H7 (cell line): ENCODE data around the gene SMIM29. TPM values are rescaled to one million over a fixed set of nuclear protein-coding genes. Genes with fewer than 3 reads are reported as not detected.
A peak's percentile ranks its signal among the peaks of the same experiment; 100 is the strongest.

ENCODE experiments used
- DNase-seq: peaks from one replicate; pipeline ENCODE4 v3.0.0; 2012
- H3K27me3 ChIP-seq: 2 replicates; pipeline ENCODE4 v1.6.0; 2011; ENCODE audit warnings: mild to moderate bottlenecking, low read length; ENCODE audit not compliant: control insufficient read depth, insufficient read depth
- H3K36me3 ChIP-seq: replicated peaks from 2 replicates; pipeline ENCODE4 v1.5.1; 2011; ENCODE audit warnings: low read length; ENCODE audit not compliant: control insufficient read depth, insufficient read depth
- H3K4me3 ChIP-seq: 2 replicates; pipeline ENCODE4 v1.5.1; 2011; ENCODE audit warnings: low read depth, mild to moderate bottlenecking, control low read depth, low read length, moderate library complexity; ENCODE audit not compliant: insufficient read depth
- total RNA-seq: library from RNA; depleted of rRNA; stranded (reverse); fragments of >200 nt; shearing (Covaris generic); gene quantifications from 2 replicates; pipeline ENCODE4 v1.2.3, GENCODE V29; 2014

Gene SMIM29
- total RNA-seq, 1 experiment from 2014 or later = 12.4 TPM

GRCh38 chr6:34229877-34230276 lies 18.9 kb downstream of the SMIM29 start:
- Histone ChIP-seq H3K27me3 (no peaks in the 10 kb centered on the region), H3K4me3 (no peak overlapping the region), H3K36me3 (no peaks in the 10 kb centered on the region)
- DNase-seq = peak; percentile 4

GRCh38 chr6:34227761-34228421 lies 20.9 kb downstream of the SMIM29 start:
- peak; percentile 31 for DNase-seq
- Histone ChIP-seq H3K27me3 (no peaks in the 10 kb centered on the region), H3K4me3 (no peak overlapping the region), H3K36me3 (no peaks in the 10 kb centered on the region)

GRCh38 chr6:34226731-34227586 lies 21.8 kb downstream of the SMIM29 start:
- no peaks in the 10 kb centered on the region for H3K27me3 ChIP-seq
- DNase-seq = peak; percentile 82
- no peaks in the 10 kb centered on the region for H3K36me3 ChIP-seq
- H3K4me3 ChIP-seq = no peak overlapping the region

- DNase-seq = no peak
- Histone ChIP-seq H3K4me3 (no peak overlapping the region), H3K36me3 (no peaks in the 10 kb centered on the region), H3K27me3 (no peaks in the 10 kb centered on the region)
Measured at GRCh38 chr6:34226066-34226465, 22.7 kb downstream of the SMIM29 start.

- Histone ChIP-seq H3K36me3 (no peaks in the 10 kb centered on the region), H3K4me3 (no peak overlapping the region), H3K27me3 (no peaks in the 10 kb centered on the region)
- peak; percentile 36 for DNase-seq
Measured at GRCh38 chr6:34225551-34225950, 23.3 kb downstream of the SMIM29 start.

GRCh38 chr6:34223956-34224940 lies 24.6 kb downstream of the SMIM29 start:
- peak; percentile 99 for DNase-seq
- no peaks in the 10 kb centered on the region for H3K27me3 ChIP-seq
- H3K4me3 ChIP-seq = peak overlapping the region; percentile 55
- H3K36me3 ChIP-seq = no peaks in the 10 kb centered on the region

GRCh38 chr6:34223381-34223955 lies 25.3 kb downstream of the SMIM29 start:
- Histone ChIP-seq H3K36me3 (no peaks in the 10 kb centered on the region), H3K27me3 (no peaks in the 10 kb centered on the region), H3K4me3 (peak overlapping the region; percentile 39)
- DNase-seq = no peak

- H3K4me3 ChIP-seq = no peak overlapping the region
- peak; percentile 1 for DNase-seq
Measured at GRCh38 chr6:34218691-34219090, 30.1 kb downstream of the SMIM29 start.

GRCh38 chr6:34213772-34214171 lies 35.0 kb downstream of the SMIM29 start:
- no peaks in the 10 kb centered on the region for H3K27me3 ChIP-seq
- H3K36me3 ChIP-seq = no peaks in the 10 kb centered on the region
- H3K4me3 ChIP-seq = no peak overlapping the region
- DNase-seq = no peak

More at GRCh38 chr6:34218691-34219090, 30.1 kb downstream of the SMIM29 start:
- Histone ChIP-seq H3K36me3 (no peaks in the 10 kb centered on the region), H3K27me3 (no peaks in the 10 kb centered on the region)

- Histone ChIP-seq H3K4me3 (no peak overlapping the region), H3K27me3 (no peaks in the 10 kb centered on the region), H3K36me3 (no peaks in the 10 kb centered on the region)
- DNase-seq = no peak
Measured at GRCh38 chr6:34207695-34208443, 40.9 kb downstream of the SMIM29 start.

GRCh38 chr6:34206726-34207125 lies 42.1 kb downstream of the SMIM29 start:
- peak; percentile 46 for DNase-seq

GRCh38 chr6:34205916-34206315 lies 42.9 kb downstream of the SMIM29 start:
- DNase-seq = peak; percentile 69
- Histone ChIP-seq H3K36me3 (no peaks in the 10 kb centered on the region), H3K4me3 (no peak overlapping the region)

More at GRCh38 chr6:34206726-34207125, 42.1 kb downstream of the SMIM29 start:
- Histone ChIP-seq H3K36me3 (no peaks in the 10 kb centered on the region), H3K4me3 (no peak overlapping the region), H3K27me3 (no peaks in the 10 kb centered on the region)

GRCh38 chr6:34205466-34205865 lies 43.3 kb downstream of the SMIM29 start:
- no peak for DNase-seq

More at GRCh38 chr6:34205916-34206315, 42.9 kb downstream of the SMIM29 start:
- H3K27me3 ChIP-seq = no peaks in the 10 kb centered on the region

More at GRCh38 chr6:34205466-34205865, 43.3 kb downstream of the SMIM29 start:
- no peaks in the 10 kb centered on the region for H3K36me3 ChIP-seq
- H3K4me3 ChIP-seq = no peak overlapping the region
- no peaks in the 10 kb centered on the region for H3K27me3 ChIP-seq
